HG02588 (cell line): Measurements from ENCODE around the gene DOK1.

ENCODE experiments used
- ATAC-seq: cut with Tn5 transposase; IDR thresholded peaks from one replicate; pipeline ENCODE4 v1.9.1; 2021; ENCODE audit warnings: mild to moderate bottlenecking, moderate library complexity; ENCODE audit not compliant: unreplicated experiment

The DOK1 gene

GRCh38 chr2:74566754-74567085 is 12.2 kb downstream of the DOK1 start:
- no peak for ATAC-seq

GRCh38 chr2:74567881-74568280 is 13.4 kb downstream of the DOK1 start:
- no peak for ATAC-seq

GRCh38 chr2:74569686-74570085 is 15.2 kb downstream of the DOK1 start:
- ATAC-seq, result no peak

GRCh38 chr2:74571058-74571457 is 16.5 kb downstream of the DOK1 start:
- ATAC-seq, result peak; percentile 71

- no peak for ATAC-seq
These were observed 17.8 kb downstream of the DOK1 start for GRCh38 chr2:74572178-74572925.

GRCh38 chr2:74573747-74574562 is 19.4 kb downstream of the DOK1 start:
- peak; percentile 37 for ATAC-seq

GRCh38 chr2:74575320-74575719 is 20.8 kb downstream of the DOK1 start:
- no peak for ATAC-seq

GRCh38 chr2:74576211-74576862 is 21.8 kb downstream of the DOK1 start:
- no peak for ATAC-seq

GRCh38 chr2:74576863-74577229 is 22.3 kb downstream of the DOK1 start:
- ATAC-seq, result no peak

- no peak for ATAC-seq
These were observed 22.9 kb downstream of the DOK1 start for GRCh38 chr2:74577448-74577847.

GRCh38 chr2:74578408-74578807 is 23.9 kb downstream of the DOK1 start:
- peak; percentile 58 for ATAC-seq

GRCh38 chr2:74581463-74581862 is 26.9 kb downstream of the DOK1 start:
- ATAC-seq, result no peak

- ATAC-seq, result no peak
These were observed 27.7 kb downstream of the DOK1 start for GRCh38 chr2:74582184-74582583.

- no peak for ATAC-seq
These were observed 29.0 kb downstream of the DOK1 start for GRCh38 chr2:74583504-74583903.

- peak; percentile 48 for ATAC-seq
These were observed 29.6 kb downstream of the DOK1 start for GRCh38 chr2:74584088-74584645.

- no peak for ATAC-seq
These were observed 31.1 kb downstream of the DOK1 start for GRCh38 chr2:74585406-74586185.

GRCh38 chr2:74587664-74588277 is 33.3 kb downstream of the DOK1 start:
- no peak for ATAC-seq

GRCh38 chr2:74588664-74589063 is 34.1 kb downstream of the DOK1 start:
- ATAC-seq, result no peak

GRCh38 chr2:74593826-74594772 is 39.6 kb downstream of the DOK1 start:
- ATAC-seq, result no peak
